Osteoblast (primary cell): ENCODE results near the gene PPP4R1. TPM values are rescaled to one million over a fixed set of nuclear protein-coding genes. Genes with fewer than 3 reads are reported as not detected.

Experiments
- DNase-seq: peaks from one replicate; pipeline ENCODE4 v3.0.0; 2011; ENCODE audit warnings: low spot score, mixed read lengths; ENCODE audit not compliant: insufficient read length; ENCODE audit errors: missing footprints
- H2AFZ ChIP-seq: 2 replicates; pipeline ENCODE4 v1.6.0; 2011; ENCODE audit warnings: mild to moderate bottlenecking, low read length
- H3K27ac ChIP-seq: 2 replicates; pipeline ENCODE4 v1.5.1; 2011; ENCODE audit warnings: mild to moderate bottlenecking, low read depth, low read length, moderate library complexity
- H3K27me3 ChIP-seq: 2 replicates; pipeline ENCODE4 v1.6.0; 2012; ENCODE audit warnings: mild to moderate bottlenecking, control low read depth, inconsistent platforms, low read length, moderate library complexity; ENCODE audit not compliant: insufficient read depth
- H3K36me3 ChIP-seq: 2 replicates; pipeline ENCODE4 v1.5.1; 2011; ENCODE audit warnings: mild to moderate bottlenecking, low read length, control low read depth, moderate library complexity; ENCODE audit not compliant: insufficient read depth
- H3K4me1 ChIP-seq: 2 replicates; pipeline ENCODE4 v1.5.1; 2011; ENCODE audit warnings: mild to moderate bottlenecking, low read length, control low read depth, moderate library complexity; ENCODE audit not compliant: insufficient read depth
- H3K4me2 ChIP-seq: 2 replicates; pipeline ENCODE4 v1.6.0; 2011; ENCODE audit warnings: mild to moderate bottlenecking, low read length; ENCODE audit not compliant: insufficient read depth
- H3K4me3 ChIP-seq: fragments of 200-600 bp; sonication (generic); 3 replicates; pipeline ENCODE4 v1.5.1; 2012; ENCODE audit warnings: mild to moderate bottlenecking, low read length, inconsistent platforms; ENCODE audit not compliant: insufficient read depth
- H3K79me2 ChIP-seq: 2 replicates; pipeline ENCODE4 v1.6.0; 2012; ENCODE audit warnings: mild to moderate bottlenecking, low read length, control low read depth, inconsistent platforms; ENCODE audit not compliant: insufficient read depth
- H3K9me3 ChIP-seq: 2 replicates; pipeline ENCODE4 v1.5.1; 2011; ENCODE audit warnings: low read depth, low read length, control low read depth
- H4K20me1 ChIP-seq: 2 replicates; pipeline ENCODE4 v1.6.0; 2012; ENCODE audit warnings: mild to moderate bottlenecking, low read length, control low read depth; ENCODE audit not compliant: insufficient read depth
- total RNA-seq: library from RNA; depleted of rRNA; stranded (reverse); fragments of >200 nt; gene quantifications from 2 replicates; pipeline ENCODE4 v1.2.3, GENCODE V29; 2012
- TF ChIP-seq, protein P1 (sequence below): IDR thresholded peaks from 2 replicates; pipeline ENCODE4 v1.5.1; 2011; ENCODE audit warnings: mild to moderate bottlenecking, low read depth, low read length, moderate library complexity; ENCODE audit errors: extremely low read depth

The PPP4R1 gene
- total RNA-seq, 1 donor: 143 TPM

DNA sequence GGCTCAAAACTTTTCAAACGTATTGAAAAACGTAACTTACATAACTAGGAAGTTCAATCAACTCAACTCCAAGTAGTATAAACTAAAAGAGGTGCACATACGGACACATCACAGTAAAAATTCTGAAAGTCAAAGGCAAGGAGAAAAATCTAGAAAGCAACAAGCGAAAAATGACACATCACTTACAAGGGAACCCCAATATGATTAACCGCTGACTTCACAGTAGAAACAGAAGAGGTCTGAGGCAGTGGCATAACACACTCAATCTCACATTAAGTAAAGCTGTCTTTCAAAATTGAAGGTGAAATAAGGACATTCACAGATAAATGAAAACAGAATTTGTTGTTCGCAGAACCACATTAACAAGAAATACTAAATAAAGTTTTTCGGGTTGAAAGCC, 32.7 kb downstream of the PPP4R1 start:
- no peaks in the 10 kb centered on the region for H3K4me1 ChIP-seq
- no peak overlapping the region for H3K27ac ChIP-seq
- H3K27me3 ChIP-seq: no peaks in the 10 kb centered on the region
- no peaks in the 10 kb centered on the region for H3K9me3 ChIP-seq
- peaks cover 42% of the 10 kb centered on the region for H3K36me3 ChIP-seq
- TF ChIP-seq, protein P1, sequence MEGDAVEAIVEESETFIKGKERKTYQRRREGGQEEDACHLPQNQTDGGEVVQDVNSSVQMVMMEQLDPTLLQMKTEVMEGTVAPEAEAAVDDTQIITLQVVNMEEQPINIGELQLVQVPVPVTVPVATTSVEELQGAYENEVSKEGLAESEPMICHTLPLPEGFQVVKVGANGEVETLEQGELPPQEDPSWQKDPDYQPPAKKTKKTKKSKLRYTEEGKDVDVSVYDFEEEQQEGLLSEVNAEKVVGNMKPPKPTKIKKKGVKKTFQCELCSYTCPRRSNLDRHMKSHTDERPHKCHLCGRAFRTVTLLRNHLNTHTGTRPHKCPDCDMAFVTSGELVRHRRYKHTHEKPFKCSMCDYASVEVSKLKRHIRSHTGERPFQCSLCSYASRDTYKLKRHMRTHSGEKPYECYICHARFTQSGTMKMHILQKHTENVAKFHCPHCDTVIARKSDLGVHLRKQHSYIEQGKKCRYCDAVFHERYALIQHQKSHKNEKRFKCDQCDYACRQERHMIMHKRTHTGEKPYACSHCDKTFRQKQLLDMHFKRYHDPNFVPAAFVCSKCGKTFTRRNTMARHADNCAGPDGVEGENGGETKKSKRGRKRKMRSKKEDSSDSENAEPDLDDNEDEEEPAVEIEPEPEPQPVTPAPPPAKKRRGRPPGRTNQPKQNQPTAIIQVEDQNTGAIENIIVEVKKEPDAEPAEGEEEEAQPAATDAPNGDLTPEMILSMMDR: no peak
- no peak for DNase-seq
- no peak overlapping the region for H2AFZ ChIP-seq
- H3K79me2 ChIP-seq: peaks cover 60% of the 10 kb centered on the region
- no peak overlapping the region for H3K4me2 ChIP-seq
- H3K4me3 ChIP-seq: no peak overlapping the region
- H4K20me1 ChIP-seq: peaks cover 2% of the 10 kb centered on the region

DNA sequence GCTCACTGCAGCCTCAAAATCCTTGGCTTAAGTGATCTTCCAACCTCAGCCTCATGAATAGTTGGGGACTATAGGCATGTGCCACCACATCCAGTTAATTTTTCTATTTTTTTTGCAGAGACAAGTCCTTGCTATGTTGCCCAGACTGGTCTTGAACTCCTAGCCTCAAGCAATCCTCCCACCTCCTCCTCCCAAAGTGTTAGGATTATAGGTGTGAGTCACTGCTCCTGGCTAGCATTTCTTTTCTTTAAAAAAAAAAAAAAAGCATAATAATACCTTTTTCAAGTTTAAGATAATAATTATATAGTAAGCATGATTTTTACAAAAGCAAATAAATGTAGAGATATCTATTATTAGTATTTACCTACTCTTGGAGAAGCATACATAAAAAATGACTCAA, 36.1 kb downstream of the PPP4R1 start:
- Histone ChIP-seq H3K27ac (no peak overlapping the region), H3K4me2 (no peak overlapping the region), H3K4me3 (no peak overlapping the region), H2AFZ (no peak overlapping the region), H3K4me1 (peaks cover 3% of the 10 kb centered on the region), H3K9me3 (no peaks in the 10 kb centered on the region), H3K36me3 (peaks cover 47% of the 10 kb centered on the region), H3K27me3 (no peaks in the 10 kb centered on the region), H3K79me2 (peaks cover 49% of the 10 kb centered on the region), H4K20me1 (peaks cover 2% of the 10 kb centered on the region)
- TF ChIP-seq, protein P1: no peak
- DNase-seq: no peak

DNA sequence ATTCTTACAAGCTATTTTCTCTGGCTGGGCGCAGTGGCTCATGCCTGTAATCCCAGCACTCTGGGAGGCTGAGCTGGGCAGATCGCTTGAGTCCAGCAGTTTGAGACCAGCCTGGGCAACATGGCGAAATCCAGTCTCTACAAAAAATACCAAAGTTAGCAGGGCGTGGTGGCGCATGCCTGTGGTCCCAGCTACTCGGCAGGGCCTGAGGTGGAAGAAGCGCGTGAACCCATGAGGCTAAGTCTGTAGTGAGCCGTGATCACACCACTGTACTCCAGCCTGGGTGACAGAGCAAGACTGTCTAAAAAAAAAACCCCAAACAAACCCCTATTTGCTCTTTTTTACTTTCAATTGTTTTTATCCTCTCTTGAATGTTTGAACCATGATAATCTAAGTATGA, 37.0 kb downstream of the PPP4R1 start:
- Histone ChIP-seq H3K4me3 (no peak overlapping the region), H4K20me1 (peaks cover 2% of the 10 kb centered on the region), H3K27me3 (no peaks in the 10 kb centered on the region), H2AFZ (no peak overlapping the region), H3K4me1 (peaks cover 3% of the 10 kb centered on the region), H3K9me3 (no peaks in the 10 kb centered on the region), H3K4me2 (no peak overlapping the region), H3K27ac (no peak overlapping the region), H3K36me3 (peaks cover 41% of the 10 kb centered on the region), H3K79me2 (peaks cover 43% of the 10 kb centered on the region)
- DNase-seq: no peak
- TF ChIP-seq, protein P1: no peak

DNA sequence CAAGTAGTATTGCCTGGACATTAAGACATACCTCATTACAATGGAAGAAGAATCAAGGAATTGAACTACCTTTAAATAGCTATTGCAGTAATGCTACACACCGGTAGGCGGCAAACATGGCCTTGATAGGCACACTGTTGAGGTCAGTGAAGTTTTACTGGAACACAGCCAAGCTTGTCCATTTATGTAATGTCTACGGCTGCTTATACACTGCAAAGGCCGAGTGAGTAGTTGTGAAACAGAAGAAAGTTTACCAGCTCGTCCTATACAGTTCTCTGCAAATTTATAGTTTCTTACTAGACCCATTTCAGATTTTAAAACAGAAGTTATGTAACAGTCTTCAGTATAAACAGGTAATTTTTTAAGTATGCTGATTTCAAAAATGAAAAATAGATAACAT, 38.8 kb downstream of the PPP4R1 start:
- H3K4me3 ChIP-seq: no peak overlapping the region
- H3K79me2 ChIP-seq: peaks cover 31% of the 10 kb centered on the region
- H2AFZ ChIP-seq: no peak overlapping the region
- no peaks in the 10 kb centered on the region for H3K9me3 ChIP-seq
- peaks cover 2% of the 10 kb centered on the region for H4K20me1 ChIP-seq
- TF ChIP-seq, protein P1: peak; percentile 92
- H3K27me3 ChIP-seq: no peaks in the 10 kb centered on the region
- peaks cover 3% of the 10 kb centered on the region for H3K4me1 ChIP-seq
- H3K27ac ChIP-seq: peak overlapping the region; percentile 38
- H3K36me3 ChIP-seq: peaks cover 39% of the 10 kb centered on the region
- no peak overlapping the region for H3K4me2 ChIP-seq
- no peak for DNase-seq
